ENCODE results near the gene PLEKHA6.

PLEKHA6 gene

DNA sequence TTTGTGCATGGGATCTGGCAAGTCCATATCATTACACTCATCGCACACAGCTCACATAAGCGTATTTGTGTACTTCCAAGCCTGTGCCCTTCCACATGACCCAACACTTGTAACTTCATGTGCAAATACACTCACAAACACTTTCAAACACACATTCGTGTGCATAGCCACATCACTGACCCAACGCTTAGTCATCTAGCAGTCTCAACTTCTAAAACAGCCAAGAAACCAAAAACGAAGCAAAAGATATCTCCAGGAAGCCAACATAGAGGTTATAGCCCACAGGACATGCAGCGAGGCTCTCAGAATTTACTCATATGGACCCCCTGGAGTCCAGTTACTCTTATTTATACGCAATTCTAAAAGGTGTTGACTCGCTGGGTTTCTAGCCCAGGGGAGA lies 135.1 kb downstream of the PLEKHA6 start:
- H3K27me3 ChIP-seq (replicated peaks; ENCODE audit: insufficient read depth, low read length): no peaks in the 10 kb centered on the region
- no peak overlapping the region for H3K4me3 ChIP-seq (ENCODE audit: low read length)
- no peaks in the 10 kb centered on the region for H3F3A ChIP-seq (ENCODE audit: insufficient read depth, low read length)
- H2AFZ ChIP-seq (ENCODE audit: low read length): no peak overlapping the region
- no peaks in the 10 kb centered on the region for H3K79me2 ChIP-seq (ENCODE audit: low read length)
- H3K9me3 ChIP-seq (replicated peaks; ENCODE audit: insufficient read depth, low read length): no peaks in the 10 kb centered on the region
- no peaks in the 10 kb centered on the region for H3K4me1 ChIP-seq (ENCODE audit: low read length)
- H3K4me2 ChIP-seq (ENCODE audit: low read depth, low read length): no peak overlapping the region
- H3K36me3 ChIP-seq (replicated peaks; ENCODE audit: insufficient read depth, low read length): no peaks in the 10 kb centered on the region
- H3K9ac ChIP-seq (ENCODE audit: low read length): no peak overlapping the region
- DNase-seq: no peak
- no peak overlapping the region for H3K27ac ChIP-seq (ENCODE audit: low read length)
- no peaks in the 10 kb centered on the region for H3K9me2 ChIP-seq (replicated peaks; ENCODE audit: insufficient read depth, low read length)
- TF ChIP-seq EZH2 (optimal IDR thresholded peaks at IDR 0.05; ENCODE audit: low read depth, low read length): no peak
- TF ChIP-seq CTCF (IDR thresholded peaks at IDR 0.05; ENCODE audit: low read length): no peak
- TF ChIP-seq EZH2phosphoT487 (IDR thresholded peaks at IDR 0.05; ENCODE audit: low read length): no peak
- H4K20me1 ChIP-seq (ENCODE audit: insufficient read depth, low read length): no peaks in the 10 kb centered on the region

GRCh38 chr1:204223129-204223860 lies 136.4 kb downstream of the PLEKHA6 start:
- Histone ChIP-seq H3F3A (ENCODE audit: insufficient read depth, low read length) (no peaks in the 10 kb centered on the region), H3K4me1 (ENCODE audit: low read length) (no peaks in the 10 kb centered on the region), H3K4me2 (ENCODE audit: low read depth, low read length) (no peak overlapping the region), H3K27ac (ENCODE audit: low read length) (no peak overlapping the region), H2AFZ (ENCODE audit: low read length) (no peak overlapping the region), H3K9me3 (replicated peaks; ENCODE audit: insufficient read depth, low read length) (no peaks in the 10 kb centered on the region), H4K20me1 (ENCODE audit: insufficient read depth, low read length) (no peaks in the 10 kb centered on the region), H3K9ac (ENCODE audit: low read length) (no peak overlapping the region), H3K27me3 (replicated peaks; ENCODE audit: insufficient read depth, low read length) (no peaks in the 10 kb centered on the region), H3K36me3 (replicated peaks; ENCODE audit: insufficient read depth, low read length) (no peaks in the 10 kb centered on the region), H3K4me3 (ENCODE audit: low read length) (no peak overlapping the region), H3K9me2 (replicated peaks; ENCODE audit: insufficient read depth, low read length) (no peaks in the 10 kb centered on the region), H3K79me2 (ENCODE audit: low read length) (no peaks in the 10 kb centered on the region)
- no peak for TF ChIP-seq EZH2phosphoT487 (IDR thresholded peaks at IDR 0.05; ENCODE audit: low read length)
- no peak for TF ChIP-seq CTCF (IDR thresholded peaks at IDR 0.05; ENCODE audit: low read length)
- DNase-seq: no peak

- H3K4me3 ChIP-seq (ENCODE audit: low read length): no peak overlapping the region
- H3K9ac ChIP-seq (ENCODE audit: low read length): no peak overlapping the region
- no peaks in the 10 kb centered on the region for H3K4me1 ChIP-seq (ENCODE audit: low read length)
- no peak overlapping the region for H3K4me2 ChIP-seq (ENCODE audit: low read depth, low read length)
- no peaks in the 10 kb centered on the region for H3K9me3 ChIP-seq (replicated peaks; ENCODE audit: insufficient read depth, low read length)
- TF ChIP-seq CTCF (IDR thresholded peaks at IDR 0.05; ENCODE audit: low read length) (no peak), EZH2phosphoT487 (IDR thresholded peaks at IDR 0.05; ENCODE audit: low read length) (no peak), EZH2 (optimal IDR thresholded peaks at IDR 0.05; ENCODE audit: low read depth, low read length) (no peak)
- H3K36me3 ChIP-seq (replicated peaks; ENCODE audit: insufficient read depth, low read length): no peaks in the 10 kb centered on the region
- H4K20me1 ChIP-seq (ENCODE audit: insufficient read depth, low read length): no peaks in the 10 kb centered on the region
- H3K27me3 ChIP-seq (replicated peaks; ENCODE audit: insufficient read depth, low read length): no peaks in the 10 kb centered on the region
- no peak for DNase-seq
- H2AFZ ChIP-seq (ENCODE audit: low read length): no peak overlapping the region
- no peaks in the 10 kb centered on the region for H3F3A ChIP-seq (ENCODE audit: insufficient read depth, low read length)
- no peak overlapping the region for H3K27ac ChIP-seq (ENCODE audit: low read length)
- H3K79me2 ChIP-seq (ENCODE audit: low read length): no peaks in the 10 kb centered on the region
- H3K9me2 ChIP-seq (replicated peaks; ENCODE audit: insufficient read depth, low read length): no peaks in the 10 kb centered on the region
Observed at GRCh38 chr1:204222764-204223055, 137.0 kb downstream of the PLEKHA6 start.

All from MM.1S (cell line).